ENCODE data around the gene LDLRAD4. TPM values are rescaled to one million over a fixed set of nuclear protein-coding genes. Genes with fewer than 3 reads are reported as not detected.

LDLRAD4 gene
- total and polyA plus RNA-seq, 11 donors: 10.4 to 44.0 (median 29.6) TPM

- no peaks in the 10 kb centered on the region for H3K27me3 ChIP-seq
- H3K4me1 ChIP-seq: peaks cover 0 to 20% (median 6%) of the 10 kb centered on the region in 12 donors
- DNase-seq (no peak), ATAC-seq (no peak)
- no peaks in the 10 kb centered on the region for H3K9me3 ChIP-seq
- TF ChIP-seq, protein P1, sequence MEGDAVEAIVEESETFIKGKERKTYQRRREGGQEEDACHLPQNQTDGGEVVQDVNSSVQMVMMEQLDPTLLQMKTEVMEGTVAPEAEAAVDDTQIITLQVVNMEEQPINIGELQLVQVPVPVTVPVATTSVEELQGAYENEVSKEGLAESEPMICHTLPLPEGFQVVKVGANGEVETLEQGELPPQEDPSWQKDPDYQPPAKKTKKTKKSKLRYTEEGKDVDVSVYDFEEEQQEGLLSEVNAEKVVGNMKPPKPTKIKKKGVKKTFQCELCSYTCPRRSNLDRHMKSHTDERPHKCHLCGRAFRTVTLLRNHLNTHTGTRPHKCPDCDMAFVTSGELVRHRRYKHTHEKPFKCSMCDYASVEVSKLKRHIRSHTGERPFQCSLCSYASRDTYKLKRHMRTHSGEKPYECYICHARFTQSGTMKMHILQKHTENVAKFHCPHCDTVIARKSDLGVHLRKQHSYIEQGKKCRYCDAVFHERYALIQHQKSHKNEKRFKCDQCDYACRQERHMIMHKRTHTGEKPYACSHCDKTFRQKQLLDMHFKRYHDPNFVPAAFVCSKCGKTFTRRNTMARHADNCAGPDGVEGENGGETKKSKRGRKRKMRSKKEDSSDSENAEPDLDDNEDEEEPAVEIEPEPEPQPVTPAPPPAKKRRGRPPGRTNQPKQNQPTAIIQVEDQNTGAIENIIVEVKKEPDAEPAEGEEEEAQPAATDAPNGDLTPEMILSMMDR (IDR thresholded peaks at IDR 0.05): no peak
- TF ChIP-seq POLR2A (IDR thresholded peaks at IDR 0.05): no peak
- no peak overlapping the region for H3K4me3 ChIP-seq
- no peak overlapping the region for H3K27ac ChIP-seq
- H3K36me3 ChIP-seq: peaks cover 0 to 9% (median 3%) of the 10 kb centered on the region in 9 donors
- intact Hi-C loops (cut with DNase I): no loop called here
- 88 to 95% (median 92%) methylated on average over 15 to 22 of the region's 22 CpGs for WGBS, 4 donors
Measured at GRCh38 chr18:13395577-13395976, 177.0 kb downstream of the LDLRAD4 start.

- TF ChIP-seq POLR2A (IDR thresholded peaks at IDR 0.05): no peak
- TF ChIP-seq, protein P1 (IDR thresholded peaks at IDR 0.05): no peak
- no peaks in the 10 kb centered on the region for H3K27me3 ChIP-seq
- H3K27ac ChIP-seq: no peak overlapping the region
- 88 to 93% (median 91%) methylated on average over 16 of the region's 16 CpGs for WGBS, 4 donors
- DNase-seq (no peak), ATAC-seq (peak in 1 of 4 donors; percentile 26)
- H3K4me3 ChIP-seq: no peak overlapping the region
- intact Hi-C loops (cut with DNase I): no loop called here
- no peaks in the 10 kb centered on the region for H3K9me3 ChIP-seq
- peaks cover 0 to 9% (median 3%) of the 10 kb centered on the region in 9 donors for H3K36me3 ChIP-seq
- peaks cover 0 to 15% (median 5%) of the 10 kb centered on the region in 12 donors for H3K4me1 ChIP-seq
Measured at GRCh38 chr18:13397504-13398163, 179.1 kb downstream of the LDLRAD4 start.

DNA sequence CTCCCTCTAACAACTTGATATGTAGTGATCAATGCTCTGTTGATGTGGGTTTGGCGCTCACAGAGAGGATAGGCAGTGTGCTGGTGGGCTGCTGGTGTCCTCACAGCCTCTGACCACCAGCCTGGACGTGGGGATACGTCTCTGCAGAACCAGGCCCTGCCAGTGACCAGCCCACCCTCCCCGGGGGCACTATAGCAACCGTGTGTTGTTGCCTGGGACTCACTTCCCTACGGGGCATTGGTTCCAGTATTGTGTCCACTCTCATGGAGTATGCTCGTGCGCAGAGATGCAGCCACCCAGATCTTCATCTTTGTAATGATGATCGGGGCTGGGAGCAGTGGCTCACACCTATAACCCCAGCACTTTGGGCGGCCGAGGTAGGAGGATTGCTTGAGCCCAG lies 180.1 kb downstream of the LDLRAD4 start:
- Histone ChIP-seq H3K27ac (no peak overlapping the region), H3K9me3 (no peaks in the 10 kb centered on the region), H3K36me3 (peaks cover 0 to 9% (median 3%) of the 10 kb centered on the region in 9 donors), H3K4me3 (no peak overlapping the region), H3K27me3 (no peaks in the 10 kb centered on the region), H3K4me1 (peaks cover 0 to 15% (median 5%) of the 10 kb centered on the region in 12 donors)
- DNase-seq (no peak), ATAC-seq (peak in 1 of 4 donors; percentile 25)
- TF ChIP-seq, protein P1 (IDR thresholded peaks at IDR 0.05): no peak
- no peak for TF ChIP-seq POLR2A (IDR thresholded peaks at IDR 0.05)
- intact Hi-C loops (cut with DNase I): no loop called here
- WGBS, 4 donors: 92 to 96% (median 93%) methylated on average over 9 to 11 of the region's 11 CpGs

GRCh38 chr18:13399511-13399910 lies 181.0 kb downstream of the LDLRAD4 start:
- 66 to 74% (median 73%) methylated on average over 8 of the region's 8 CpGs for WGBS, 4 donors
- intact Hi-C loops (cut with DNase I): no loop called here
- H3K27ac ChIP-seq: no peak overlapping the region
- no peak for ATAC-seq
- TF ChIP-seq, protein P1 (IDR thresholded peaks at IDR 0.05): no peak
- TF ChIP-seq POLR2A (IDR thresholded peaks at IDR 0.05): no peak
- H3K9me3 ChIP-seq: no peaks in the 10 kb centered on the region
- no peak for DNase-seq
- H3K36me3 ChIP-seq: peaks cover 0 to 9% (median 3%) of the 10 kb centered on the region in 9 donors
- H3K27me3 ChIP-seq: no peaks in the 10 kb centered on the region
- H3K4me1 ChIP-seq: peaks cover 0 to 13% (median 5%) of the 10 kb centered on the region in 12 donors
- H3K4me3 ChIP-seq: no peak overlapping the region
